Activated CD4-positive, alpha-beta T cell treated with anti-CD3 and anti-CD28 coated beads, Interleukin-2, Interleukin-4, amounts not matched to agents 100 ng/mL and 50 ng/mL, durations not matched to agents 16 hours and 8 hours (primary cell): ENCODE data around the gene LHPP.

ENCODE experiments used
- DNase-seq: peaks from one replicate; pipeline ENCODE4 v3.0.0-alpha.2; 2020; ENCODE audit warnings: low spot score

Gene LHPP

GRCh38 chr10:124626759-124627380, 165.2 kb downstream of the LHPP start:
- peak; percentile 71 for DNase-seq

DNA sequence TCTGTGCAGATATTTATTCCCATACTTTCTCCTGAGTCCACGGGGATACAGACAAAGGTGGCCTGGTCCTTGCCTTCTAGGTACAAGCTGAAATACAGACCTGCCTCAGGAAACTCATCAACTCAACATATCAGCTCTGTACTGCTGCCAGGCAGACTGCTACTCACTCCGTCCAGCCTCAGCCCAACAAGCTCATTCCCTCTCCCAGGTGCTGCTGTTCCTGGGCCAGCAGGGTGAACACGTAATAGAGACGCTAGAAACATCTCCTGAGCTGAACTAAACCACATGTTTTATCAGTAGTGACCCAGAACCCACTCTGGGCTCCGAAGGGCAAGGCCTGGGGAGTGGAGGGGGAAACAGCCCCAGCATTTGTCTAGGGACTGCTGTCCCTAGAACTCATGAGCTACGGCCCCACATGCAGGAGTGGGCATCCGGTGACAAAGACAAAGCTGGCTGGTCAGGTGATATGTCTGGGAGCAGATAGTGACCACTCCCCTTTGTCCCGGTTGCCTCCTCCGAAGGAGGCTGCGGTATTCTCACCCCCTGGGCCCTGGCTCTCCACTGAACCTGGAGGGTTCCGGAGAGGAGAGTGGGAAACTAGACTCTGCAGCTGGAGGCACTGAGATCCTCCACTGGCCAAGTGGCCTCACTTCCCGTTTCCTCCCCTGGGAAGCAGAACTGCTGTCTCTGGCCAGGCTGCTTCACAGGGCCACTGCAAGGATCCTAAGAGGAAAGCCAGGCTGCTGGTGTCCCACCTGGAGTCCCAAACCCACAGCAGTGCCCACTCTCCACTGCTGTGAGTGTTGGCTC, 166.4 kb downstream of the LHPP start:
- no peak for DNase-seq

DNA sequence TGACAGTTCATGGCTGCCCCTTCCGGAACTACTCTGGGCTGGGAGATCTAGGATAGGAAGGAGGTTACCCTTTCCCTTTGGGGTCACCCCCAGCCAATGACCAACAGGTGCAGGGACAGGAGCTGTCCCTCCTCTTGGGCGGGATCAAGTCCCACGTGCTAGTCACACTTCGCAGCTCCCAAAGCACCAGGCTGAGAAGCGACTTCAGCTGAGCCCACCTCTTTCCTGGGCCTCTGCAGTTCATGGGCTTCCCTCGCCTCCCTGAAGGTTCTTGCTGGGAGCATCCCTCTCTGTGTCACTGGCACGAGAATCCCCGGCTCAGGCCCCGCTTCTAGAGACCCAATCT, 167.0 kb downstream of the LHPP start:
- no peak for DNase-seq

- DNase-seq = no peak
Measured at GRCh38 chr10:124629415-124629814, 167.8 kb downstream of the LHPP start.

DNA sequence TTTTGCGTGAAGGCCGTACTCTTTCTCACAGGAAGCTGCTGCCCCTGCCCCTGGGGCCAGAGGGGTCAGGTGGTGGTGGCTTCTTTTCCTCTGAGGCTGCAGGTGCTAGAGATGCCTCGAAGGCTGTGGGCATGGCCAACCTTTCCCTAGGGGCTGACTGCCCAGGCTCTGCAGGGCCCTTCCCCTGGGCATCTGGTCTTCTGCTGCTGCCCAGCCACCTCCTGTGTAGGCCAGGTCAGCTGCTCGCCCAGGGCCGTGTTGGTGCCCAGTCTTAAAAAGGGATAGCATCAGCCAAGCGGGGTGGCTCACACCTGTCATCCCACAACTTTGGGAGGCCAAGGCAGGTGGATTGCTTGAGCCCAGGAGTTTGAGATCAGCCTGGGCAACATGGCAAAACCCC, 168.2 kb downstream of the LHPP start:
- no peak for DNase-seq

DNA sequence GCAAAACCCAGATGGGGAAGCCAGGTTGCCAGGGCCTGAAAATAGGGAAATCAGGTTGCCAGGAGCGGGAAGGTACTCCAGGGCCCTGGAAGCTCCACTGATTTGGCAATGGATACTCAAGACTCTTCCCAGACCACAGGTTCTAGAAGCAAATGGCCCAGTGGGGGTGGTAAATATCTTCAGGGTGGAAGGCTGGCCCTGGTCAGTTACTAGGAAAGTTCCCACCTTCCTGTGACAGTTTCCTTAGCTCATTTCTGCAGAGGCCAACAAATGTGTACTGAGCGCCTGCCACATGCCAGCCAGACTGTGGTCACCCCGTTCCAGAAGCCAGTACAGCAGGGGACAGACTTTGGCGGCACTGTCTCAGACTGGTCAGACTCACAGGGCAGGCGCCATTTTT, 168.9 kb downstream of the LHPP start:
- DNase-seq = no peak

DNA sequence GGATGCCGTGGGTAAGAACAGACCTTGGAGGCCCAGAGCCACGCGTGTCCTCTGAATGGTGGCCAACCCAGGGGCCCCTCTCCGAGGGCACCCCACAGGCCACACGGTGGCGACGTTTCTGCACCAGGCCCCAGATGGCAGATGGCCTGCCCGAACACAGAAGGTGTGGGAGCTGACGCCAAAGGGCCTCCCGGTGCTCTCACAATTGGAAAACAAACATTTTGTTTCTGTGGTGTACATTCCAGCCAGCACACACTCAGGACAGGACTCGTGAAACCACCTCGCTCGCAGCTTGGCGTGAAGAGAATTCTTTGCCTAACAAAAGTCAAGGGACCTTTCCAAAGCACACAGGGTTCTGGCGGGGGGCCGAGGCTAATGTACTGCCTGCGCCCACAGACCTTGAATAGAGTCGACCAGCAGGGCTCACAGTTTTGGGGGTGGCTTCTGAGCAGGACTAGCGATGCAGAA, 170.5 kb downstream of the LHPP start:
- DNase-seq = no peak

GRCh38 chr10:124632566-124632965, 170.9 kb downstream of the LHPP start:
- DNase-seq = no peak

DNA sequence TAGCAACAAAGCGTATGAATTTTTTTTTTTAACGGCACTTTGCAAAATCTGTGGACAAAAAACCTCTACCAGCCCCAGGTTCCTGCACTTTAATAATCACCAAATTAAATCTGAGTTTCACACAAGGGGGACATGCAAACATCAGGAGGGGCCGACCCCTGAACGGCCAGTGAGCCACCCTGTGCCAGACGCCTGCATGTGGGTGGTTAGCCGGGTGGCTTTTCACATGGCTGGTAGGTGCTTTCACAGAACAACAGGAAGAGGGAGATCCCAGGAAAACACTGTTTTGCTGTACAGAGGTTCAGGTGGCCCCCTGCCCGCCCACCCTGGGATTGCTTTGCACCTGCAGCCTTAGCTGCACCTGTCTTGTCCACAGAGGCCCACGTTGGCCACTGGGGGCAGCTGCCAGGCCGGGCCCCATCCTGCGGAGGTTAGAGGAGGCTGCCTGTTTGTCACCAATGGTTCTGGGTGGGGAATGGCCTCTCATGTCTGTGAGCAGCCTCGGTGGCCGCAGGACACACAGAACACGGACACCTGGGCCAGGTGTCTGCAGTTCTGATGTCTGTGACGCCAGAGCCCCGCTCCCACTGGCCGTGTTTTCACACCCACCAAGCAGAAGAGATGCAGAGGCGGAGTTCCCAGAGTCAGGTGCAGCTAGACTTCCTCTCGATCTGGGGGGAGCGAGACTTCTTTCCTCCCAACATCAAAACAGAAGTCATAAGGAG, 174.8 kb downstream of the LHPP start:
- DNase-seq = no peak

- no peak for DNase-seq
Measured at GRCh38 chr10:124637091-124637700, 175.6 kb downstream of the LHPP start.

DNA sequence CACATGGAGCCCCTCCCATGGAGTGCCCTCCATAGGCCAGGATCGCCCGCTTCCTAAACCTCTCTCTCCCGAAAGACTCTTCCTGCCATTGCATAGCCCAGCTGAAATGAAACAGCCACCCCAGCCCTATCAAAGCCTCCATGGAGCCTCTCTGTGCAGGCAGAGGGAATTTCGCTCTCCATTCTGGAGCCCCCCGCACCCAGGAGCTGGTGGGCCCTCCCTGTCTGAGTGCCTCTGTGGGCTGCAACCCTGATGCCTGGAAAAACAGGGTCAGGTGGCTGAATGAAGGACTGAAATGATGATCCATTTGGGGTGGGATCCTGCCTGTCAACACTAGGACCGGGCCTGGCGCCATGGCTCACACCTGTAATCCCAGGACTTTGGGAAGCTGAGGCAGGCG, 176.1 kb downstream of the LHPP start:
- DNase-seq = no peak

GRCh38 chr10:124639206-124639605, 177.6 kb downstream of the LHPP start:
- no peak for DNase-seq

DNA sequence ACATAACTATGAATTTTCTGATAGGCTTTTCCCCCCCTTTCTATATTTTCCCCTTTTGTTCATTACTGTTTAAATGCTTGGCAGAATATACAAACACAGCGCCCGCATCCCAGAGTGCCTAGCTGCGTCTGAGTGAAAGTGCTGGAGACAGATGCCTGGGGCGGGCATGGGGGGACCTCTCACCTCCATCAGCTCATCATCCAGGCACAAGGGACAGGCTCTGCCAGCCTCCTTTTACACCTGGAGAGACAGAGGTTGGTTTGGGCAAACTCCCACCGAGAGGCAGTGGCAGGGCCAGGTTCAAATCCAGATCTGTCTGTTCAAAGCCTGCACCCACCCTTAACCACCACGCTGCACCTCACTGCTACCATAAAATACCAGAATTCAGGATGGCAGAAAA, 178.0 kb downstream of the LHPP start:
- DNase-seq = no peak

GRCh38 chr10:124640056-124640455, 178.4 kb downstream of the LHPP start:
- no peak for DNase-seq

GRCh38 chr10:124640538-124641231, 179.1 kb downstream of the LHPP start:
- DNase-seq = no peak

DNA sequence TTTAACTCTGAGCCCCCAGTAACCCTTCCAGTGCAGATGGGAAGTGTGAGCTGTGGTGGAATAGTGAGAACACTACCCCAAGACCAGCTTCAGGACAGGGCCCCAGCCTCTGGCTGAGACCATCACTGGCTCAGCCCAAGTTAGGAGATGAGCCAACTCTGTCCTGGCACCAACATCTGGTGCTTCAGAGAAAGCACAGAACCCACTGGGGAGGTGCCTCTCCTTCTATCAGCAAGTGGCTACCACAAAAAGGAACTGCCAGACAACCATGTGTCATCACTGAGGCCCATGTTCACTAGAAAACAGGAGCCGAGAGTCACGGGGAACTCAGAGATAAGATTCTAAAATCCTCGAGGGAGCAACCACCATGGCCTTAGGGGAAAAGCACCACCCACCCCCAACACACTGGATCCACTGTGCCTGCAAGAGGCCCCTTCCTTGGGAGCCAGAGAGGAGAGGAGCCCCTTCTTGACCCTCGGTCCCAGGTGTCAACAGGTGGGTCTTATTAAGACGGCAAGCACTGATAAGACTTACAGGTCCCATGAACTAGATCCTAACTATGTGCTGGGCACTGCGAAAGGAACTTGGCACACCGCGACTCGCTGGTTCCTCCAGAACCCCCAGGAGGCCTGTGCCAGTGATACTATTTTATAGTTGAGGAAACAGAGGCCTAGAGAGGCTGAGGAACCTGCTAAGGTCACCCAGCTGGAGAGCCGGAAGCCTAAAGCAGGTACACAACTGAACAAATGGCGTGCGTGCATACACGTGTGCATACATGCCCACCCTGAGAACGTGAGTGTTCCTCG, 179.9 kb downstream of the LHPP start:
- DNase-seq = no peak

- no peak for DNase-seq
Measured at GRCh38 chr10:124642088-124642710, 180.6 kb downstream of the LHPP start.

- no peak for DNase-seq
Measured at GRCh38 chr10:124643330-124644009, 181.8 kb downstream of the LHPP start.

DNA sequence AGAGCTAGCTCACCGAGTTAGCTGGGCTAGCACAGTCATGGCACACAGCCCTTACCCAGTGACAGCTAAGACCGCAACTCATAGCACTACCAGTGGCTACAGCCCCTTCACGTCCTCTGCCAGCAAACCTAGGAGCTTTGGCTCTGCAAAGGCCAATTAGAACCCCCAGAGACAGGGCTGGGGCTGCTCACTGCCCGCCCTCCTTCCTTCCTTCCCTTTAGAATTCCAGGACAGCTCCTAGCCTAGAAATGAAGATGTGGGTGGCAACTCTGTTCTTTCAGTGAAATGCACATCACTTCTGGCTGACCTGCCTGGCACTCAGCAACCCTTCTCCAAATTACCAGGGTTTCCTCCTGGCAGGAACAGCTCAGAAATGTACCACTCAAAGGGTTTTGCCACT, 182.6 kb downstream of the LHPP start:
- no peak for DNase-seq

- DNase-seq = no peak
Measured at GRCh38 chr10:124644771-124645415, 183.3 kb downstream of the LHPP start.
